Gastroesophageal sphincter (tissue), 3 donors: ENCODE results near the gene ADAM33.

ENCODE experiments used
- POLR2A ChIP-seq, 2 donors: fragments of 450-650 bp; IDR thresholded peaks; one replicate each; pipeline ENCODE4 v1.6.1; 2017; ENCODE audit warnings: antibody characterized with exemption in 2 of 2, mild to moderate bottlenecking in 2 of 2, moderate library complexity in 1 of 2
- TF ChIP-seq, protein P1 (sequence below), 4 experiments: fragments of 200-600 bp in 2 of 4; fragments of 450-650 bp in 2 of 4; sonication (generic) in 1 of 4; IDR thresholded peaks; one replicate each; pipeline ENCODE4 v1.5.1; 2017 to 2019; ENCODE audit warnings: antibody characterized with exemption in 4 of 4, mild to moderate bottlenecking in 2 of 4, moderate library complexity in 2 of 4

- TF ChIP-seq, protein P1, sequence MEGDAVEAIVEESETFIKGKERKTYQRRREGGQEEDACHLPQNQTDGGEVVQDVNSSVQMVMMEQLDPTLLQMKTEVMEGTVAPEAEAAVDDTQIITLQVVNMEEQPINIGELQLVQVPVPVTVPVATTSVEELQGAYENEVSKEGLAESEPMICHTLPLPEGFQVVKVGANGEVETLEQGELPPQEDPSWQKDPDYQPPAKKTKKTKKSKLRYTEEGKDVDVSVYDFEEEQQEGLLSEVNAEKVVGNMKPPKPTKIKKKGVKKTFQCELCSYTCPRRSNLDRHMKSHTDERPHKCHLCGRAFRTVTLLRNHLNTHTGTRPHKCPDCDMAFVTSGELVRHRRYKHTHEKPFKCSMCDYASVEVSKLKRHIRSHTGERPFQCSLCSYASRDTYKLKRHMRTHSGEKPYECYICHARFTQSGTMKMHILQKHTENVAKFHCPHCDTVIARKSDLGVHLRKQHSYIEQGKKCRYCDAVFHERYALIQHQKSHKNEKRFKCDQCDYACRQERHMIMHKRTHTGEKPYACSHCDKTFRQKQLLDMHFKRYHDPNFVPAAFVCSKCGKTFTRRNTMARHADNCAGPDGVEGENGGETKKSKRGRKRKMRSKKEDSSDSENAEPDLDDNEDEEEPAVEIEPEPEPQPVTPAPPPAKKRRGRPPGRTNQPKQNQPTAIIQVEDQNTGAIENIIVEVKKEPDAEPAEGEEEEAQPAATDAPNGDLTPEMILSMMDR (IDR thresholded peaks at IDR 0.05): no peak
- no peak for TF ChIP-seq POLR2A (IDR thresholded peaks at IDR 0.05)
Measured at GRCh38 chr20:3702611-3703391, 21.0 kb upstream of the ADAM33 start.
